GM10266 (cell line): ENCODE data around the gene CACNB2.

Experiments used
- DNase-seq: peaks from one replicate; pipeline ENCODE4 v3.0.0; 2012; ENCODE audit errors: extremely low spot score
- CTCF ChIP-seq: IDR thresholded peaks from 2 replicates; pipeline ENCODE4 v1.5.1; 2012; ENCODE audit warnings: mild to moderate bottlenecking, low read depth; ENCODE audit not compliant: control insufficient read depth, insufficient read depth; ENCODE audit errors: missing control alignments

Gene CACNB2

GRCh38 chr10:18352175-18352574 lies 212.0 kb downstream of the CACNB2 start:
- no peak for TF ChIP-seq CTCF
- no peak for DNase-seq

GRCh38 chr10:18359812-18360211 lies 219.6 kb downstream of the CACNB2 start:
- no peak for DNase-seq
- no peak for TF ChIP-seq CTCF

- TF ChIP-seq CTCF, result no peak
- no peak for DNase-seq
These were observed 222.7 kb downstream of the CACNB2 start for GRCh38 chr10:18362892-18363291.

GRCh38 chr10:18364987-18365775 lies 225.0 kb downstream of the CACNB2 start:
- no peak for TF ChIP-seq CTCF
- no peak for DNase-seq

GRCh38 chr10:18367840-18368239 lies 227.6 kb downstream of the CACNB2 start:
- no peak for TF ChIP-seq CTCF

GRCh38 chr10:18368273-18368672 lies 228.0 kb downstream of the CACNB2 start:
- DNase-seq, result no peak
- TF ChIP-seq CTCF, result no peak

More at GRCh38 chr10:18367840-18368239, 227.6 kb downstream of the CACNB2 start:
- DNase-seq, result no peak

- TF ChIP-seq CTCF, result no peak
- no peak for DNase-seq
These were observed 228.5 kb downstream of the CACNB2 start for GRCh38 chr10:18368682-18369081.
